Liver (tissue), 9 donors: ENCODE results near the gene NUDT9. TPM values are rescaled to one million over a fixed set of nuclear protein-coding genes. Genes with fewer than 3 reads are reported as not detected.

Source experiments
- DNase-seq: peaks from one replicate; pipeline ENCODE4 v3.0.0-alpha.2; 2017; ENCODE audit warnings: low spot score
- H3K27ac ChIP-seq, 2 donors: one replicate each; pipeline ENCODE4 v1.7.0; 2013; ENCODE audit warnings: inconsistent platforms in 2 of 2, low read length in 2 of 2, control low read depth in 1 of 2, low read depth in 1 of 2, mild to moderate bottlenecking in 1 of 2
- H3K27me3 ChIP-seq, 4 donors: one replicate each; pipeline versions ENCODE4 v1.6.1 to v1.7.0; 2013; ENCODE audit warnings: low read length in 3 of 4, inconsistent platforms in 1 of 4, mild to moderate bottlenecking in 1 of 4, moderate library complexity in 1 of 4; ENCODE audit not compliant: control insufficient read depth in 4 of 4, insufficient read depth in 4 of 4
- H3K36me3 ChIP-seq, 4 donors: one replicate each; pipeline versions ENCODE4 v1.6.1 to v1.7.0; 2013; ENCODE audit warnings: low read length in 3 of 4, mild to moderate bottlenecking in 3 of 4, low read depth in 1 of 4, moderate library complexity in 1 of 4; ENCODE audit not compliant: control insufficient read depth in 4 of 4, insufficient read depth in 3 of 4
- H3K4me1 ChIP-seq, 4 donors: one replicate each; pipeline versions ENCODE4 v1.6.1 to v1.7.0; 2013; ENCODE audit warnings: low read length in 3 of 4, mild to moderate bottlenecking in 3 of 4, moderate library complexity in 1 of 4; ENCODE audit not compliant: control insufficient read depth in 4 of 4, insufficient read depth in 4 of 4
- H3K4me3 ChIP-seq, 3 donors: one replicate each; pipeline versions ENCODE4 v1.6.1 to v1.7.0; 2013; ENCODE audit warnings: low read length in 3 of 3, control low read depth in 1 of 3, low read depth in 1 of 3, mild to moderate bottlenecking in 1 of 3
- H3K9ac ChIP-seq, 2 donors: one replicate each; pipeline ENCODE4 v1.7.0; 2013; ENCODE audit warnings: low read length in 2 of 2, mild to moderate bottlenecking in 2 of 2, moderate library complexity in 2 of 2, control low read depth in 1 of 2, low read depth in 1 of 2
- H3K9me3 ChIP-seq, 4 donors: one replicate each; pipeline versions ENCODE4 v1.6.1 to v1.7.0; 2013; ENCODE audit warnings: low read length in 3 of 4; ENCODE audit not compliant: control insufficient read depth in 4 of 4
- ATF3 ChIP-seq: IDR thresholded peaks from 2 replicates; pipeline ENCODE4 v1.6.1; 2016; ENCODE audit warnings: antibody characterized with exemption
- CTCF ChIP-seq: fragments of 150-350 bp; IDR thresholded peaks from 2 replicates; pipeline ENCODE4 v1.5.1; 2017; ENCODE audit warnings: improper control_type of control experiment, low read depth, low read length; ENCODE audit not compliant: missing input control
- EGR1 ChIP-seq, 2 donors: IDR thresholded peaks; 2 replicates each; pipeline ENCODE4 v1.6.1; 2016 to 2018; ENCODE audit warnings: antibody characterized with exemption in 2 of 2, low read depth in 2 of 2
- FOXA1 ChIP-seq: IDR thresholded peaks from 2 replicates; pipeline ENCODE4 v1.6.1; 2016; ENCODE audit warnings: antibody characterized with exemption
- FOXA2 ChIP-seq: IDR thresholded peaks from 2 replicates; pipeline ENCODE4 v1.6.1; 2016; ENCODE audit warnings: antibody characterized with exemption
- GABPA ChIP-seq, 2 donors: IDR thresholded peaks in 1 of 2; conservative IDR thresholded peaks in 1 of 2; 2 replicates each; pipeline ENCODE4 v1.6.1; 2016; ENCODE audit warnings: antibody characterized with exemption in 2 of 2, mild to moderate bottlenecking in 1 of 2, moderate library complexity in 1 of 2
- HNF4A ChIP-seq, 2 donors: conservative IDR thresholded peaks; 2 replicates each; pipeline ENCODE4 v1.6.1; 2016; ENCODE audit warnings: antibody characterized with exemption in 2 of 2, mild to moderate bottlenecking in 2 of 2
- HNF4G ChIP-seq: IDR thresholded peaks from 2 replicates; pipeline ENCODE4 v1.6.1; 2016; ENCODE audit warnings: antibody characterized with exemption
- JUND ChIP-seq, 2 donors: IDR thresholded peaks; 2 replicates each; pipeline ENCODE4 v1.6.1; 2016; ENCODE audit warnings: antibody characterized with exemption in 2 of 2
- MAX ChIP-seq: IDR thresholded peaks from 2 replicates; pipeline ENCODE4 v1.6.1; 2016; ENCODE audit warnings: antibody characterized with exemption
- NR2F2 ChIP-seq: IDR thresholded peaks from 2 replicates; pipeline ENCODE4 v1.6.1; 2016; ENCODE audit warnings: antibody characterized with exemption
- RAD21 ChIP-seq, 2 donors: IDR thresholded peaks; 2 replicates each; pipeline ENCODE4 v1.6.1; 2016; ENCODE audit warnings: antibody characterized with exemption in 2 of 2, mild to moderate bottlenecking in 2 of 2
- REST ChIP-seq: IDR thresholded peaks from 2 replicates; pipeline ENCODE4 v1.6.1; 2016; ENCODE audit warnings: antibody characterized with exemption, mild to moderate bottlenecking
- RXRA ChIP-seq, 2 donors: IDR thresholded peaks; 2 replicates each; pipeline ENCODE4 v1.6.1; 2017 to 2018; ENCODE audit warnings: antibody characterized with exemption in 2 of 2, mild to moderate bottlenecking in 1 of 2
- SP1 ChIP-seq: IDR thresholded peaks from 2 replicates; pipeline ENCODE4 v1.6.1; 2018; ENCODE audit warnings: antibody characterized with exemption, mild to moderate bottlenecking
- TAF1 ChIP-seq: conservative IDR thresholded peaks from 2 replicates; pipeline ENCODE4 v1.6.1; 2016; ENCODE audit warnings: antibody characterized with exemption, mild to moderate bottlenecking
- YY1 ChIP-seq: IDR thresholded peaks from 2 replicates; pipeline ENCODE4 v1.6.1; 2016; ENCODE audit warnings: antibody characterized with exemption, mild to moderate bottlenecking
- ZBTB33 ChIP-seq: IDR thresholded peaks from 2 replicates; pipeline ENCODE4 v1.6.1; 2016; ENCODE audit warnings: antibody characterized with exemption
- WGBS: extraction: QIAGEN DNeasy Blood & Tissue Kit; methylation state at CpG from one replicate; pipeline ENCODE4 v1.1.7; 2013; 5-methylcytosine and 5-hydroxymethylcytosine counted together
- polyA plus RNA-seq, 2 donors: library from polyadenylated mRNA; stranded (reverse) in 1 of 2; unstranded in 1 of 2; fragments of 200-250 nt in 1 of 2; fragments of >200 nt in 1 of 2; fragmentation: Nextera tagmentation in 1 of 2; extraction: Ambion mirVana in 1 of 2; gene quantifications; one replicate each; pipeline versions ENCODE4 v1.2.1 to v1.2.3, GENCODE V29; 2013 to 2015
- total RNA-seq, 2 donors: library from RNA; depleted of rRNA; stranded (reverse); fragments of >200 nt; gene quantifications; one replicate each; pipeline ENCODE4 v1.2.3, GENCODE V29; 2014
- donor health status: healthy.
- donor health status: healthy.
- donor health status: healthy.
- donor health status: healthy.
- donor health status: healthy.

Gene NUDT9
- total and polyA plus RNA-seq, 4 donors, result 9.2 to 37.3 (median 26.9) TPM

GRCh38 chr4:87489678-87490077, 67.3 kb downstream of the NUDT9 start:
- H3K4me1 ChIP-seq, result peaks cover 8 to 32% (median 27%) of the 10 kb centered on the region in 4 donors
- H3K9me3 ChIP-seq, result no peaks in the 10 kb centered on the region
- WGBS, result 89% methylated on average over 2 of the region's 2 CpGs
- no peak overlapping the region for H3K9ac ChIP-seq
- DNase-seq, result no peak
- H3K36me3 ChIP-seq, result peaks cover 0 to 5% (median 0%) of the 10 kb centered on the region in 4 donors
- no peak overlapping the region for H3K4me3 ChIP-seq
- TF ChIP-seq ATF3 (no peak), FOXA1 (no peak), RXRA (IDR thresholded peaks at IDR 0.05) (no peak), EGR1 (IDR thresholded peaks at IDR 0.05; ENCODE audit: low read depth in 2 of 2) (no peak), ZBTB33 (no peak)
- no peak overlapping the region for H3K27ac ChIP-seq
- no peaks in the 10 kb centered on the region for H3K27me3 ChIP-seq

- Histone ChIP-seq H3K9ac (peak overlapping the region in 1 of 2 donors; percentile 14), H3K4me3 (peak overlapping the region in 2 of 3 donors; percentile 9 to 51), H3K27ac (peak overlapping the region; percentile 48 to 74), H3K36me3 (peaks cover 0 to 5% (median 0%) of the 10 kb centered on the region in 4 donors), H3K27me3 (no peaks in the 10 kb centered on the region), H3K9me3 (no peaks in the 10 kb centered on the region), H3K4me1 (peaks cover 8 to 32% (median 27%) of the 10 kb centered on the region in 4 donors)
- peak; percentile 98 for TF ChIP-seq HNF4G
- TF ChIP-seq MAX, result peak; percentile 63
- peak in 1 of 2 donors; percentile 36 for TF ChIP-seq RAD21 (IDR thresholded peaks at IDR 0.05)
- peak; percentile 46 for TF ChIP-seq REST
- peak; percentile 97 for TF ChIP-seq SP1
- TF ChIP-seq FOXA1, result peak; percentile 32
- TF ChIP-seq CTCF, result no peak
- peak; percentile 100 for TF ChIP-seq HNF4A (conservative IDR thresholded peaks at IDR 0.05)
- peak; percentile 20 for TF ChIP-seq NR2F2
- TF ChIP-seq TAF1, result no peak
- no peak for TF ChIP-seq GABPA (IDR thresholded peaks at IDR 0.05 in 1 of 2, conservative IDR thresholded peaks at IDR 0.05 in 1 of 2)
- peak; percentile 90 for TF ChIP-seq JUND (IDR thresholded peaks at IDR 0.05)
- peak; percentile 84 to 90 for TF ChIP-seq RXRA (IDR thresholded peaks at IDR 0.05)
- peak; percentile 51 for TF ChIP-seq ATF3
- peak; percentile 56 for TF ChIP-seq ZBTB33
- peak; percentile 15 for TF ChIP-seq FOXA2
- TF ChIP-seq YY1, result peak; percentile 71
- no peak for TF ChIP-seq EGR1 (IDR thresholded peaks at IDR 0.05; ENCODE audit: low read depth in 2 of 2)
- DNase-seq, result no peak
- 17% methylated on average over 1 of the region's 1 CpG for WGBS
Observed at GRCh38 chr4:87490664-87491369, 68.4 kb downstream of the NUDT9 start.
